GM18502 (cell line): Measurements from ENCODE around the gene FAM114A1.
"Not testable (repeated sequence)": the region's sequence is repeated elsewhere in the genome, so short reads cannot be mapped to it uniquely, and the experiment has no call there.

ENCODE experiments used
- ATAC-seq: cut with Tn5 transposase; IDR thresholded peaks from one replicate; pipeline ENCODE4 v1.9.1; 2021; ENCODE audit warnings: mild to moderate bottlenecking; ENCODE audit not compliant: unreplicated experiment, poor library complexity

The FAM114A1 gene

DNA sequence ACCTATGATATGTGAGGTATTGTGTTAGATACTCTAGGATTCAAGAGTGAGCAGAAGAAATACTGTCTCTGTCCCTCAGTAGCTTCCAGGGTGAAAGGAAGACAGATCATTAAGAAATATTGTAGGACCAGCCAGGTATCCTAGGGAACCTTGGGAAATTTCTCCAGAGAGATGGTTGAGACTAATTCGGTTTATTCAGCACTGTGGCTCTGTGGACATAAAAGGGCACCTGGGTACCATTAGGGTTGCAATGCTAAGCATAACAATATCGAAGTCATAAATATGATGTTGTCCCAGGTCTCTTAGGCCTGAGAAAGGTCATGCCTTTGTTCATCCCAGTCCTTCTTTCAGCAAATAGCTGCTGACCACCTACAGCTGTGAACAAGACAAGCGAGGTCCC lies 61.0 kb downstream of the FAM114A1 start:
- no peak for ATAC-seq

DNA sequence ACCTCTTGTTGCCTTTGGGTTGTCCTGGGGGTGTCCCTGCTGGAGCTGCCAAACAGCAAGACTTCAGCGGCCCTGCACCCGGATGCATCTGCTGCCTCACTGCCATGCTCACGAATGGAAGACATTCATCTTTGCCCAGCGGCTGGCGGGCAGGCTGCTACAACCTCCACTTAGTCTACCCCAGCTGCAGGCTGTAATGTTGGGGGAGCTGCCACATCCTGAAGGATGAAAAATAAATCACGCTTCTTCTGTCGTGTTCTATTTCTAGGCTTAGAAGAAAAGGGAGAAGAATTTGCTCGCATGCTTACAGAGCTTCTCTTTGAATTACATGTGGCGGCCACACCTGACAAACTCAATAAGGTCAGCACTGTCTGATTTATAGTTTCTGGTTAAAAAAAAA lies 61.4 kb downstream of the FAM114A1 start:
- no peak for ATAC-seq

DNA sequence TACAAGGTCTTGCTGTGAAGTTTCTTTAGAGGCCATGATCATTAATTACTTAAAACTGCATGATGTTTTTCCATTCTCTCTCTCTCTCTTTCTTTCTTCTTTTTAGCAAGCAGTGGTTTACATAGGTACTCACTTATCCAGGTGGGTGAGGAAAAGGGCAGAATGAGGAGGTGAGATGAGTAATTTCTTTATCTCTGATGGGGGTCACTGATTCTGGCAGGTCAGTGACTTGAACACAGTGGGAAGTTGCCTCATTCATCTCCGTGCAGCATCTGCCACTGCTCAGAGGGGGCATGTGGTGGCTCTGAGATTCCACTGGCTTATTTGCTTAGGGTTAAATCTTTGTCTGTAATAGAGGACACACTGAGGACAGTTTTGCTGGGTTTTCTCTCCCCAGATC lies 62.6 kb downstream of the FAM114A1 start:
- ATAC-seq = peak; percentile 58

DNA sequence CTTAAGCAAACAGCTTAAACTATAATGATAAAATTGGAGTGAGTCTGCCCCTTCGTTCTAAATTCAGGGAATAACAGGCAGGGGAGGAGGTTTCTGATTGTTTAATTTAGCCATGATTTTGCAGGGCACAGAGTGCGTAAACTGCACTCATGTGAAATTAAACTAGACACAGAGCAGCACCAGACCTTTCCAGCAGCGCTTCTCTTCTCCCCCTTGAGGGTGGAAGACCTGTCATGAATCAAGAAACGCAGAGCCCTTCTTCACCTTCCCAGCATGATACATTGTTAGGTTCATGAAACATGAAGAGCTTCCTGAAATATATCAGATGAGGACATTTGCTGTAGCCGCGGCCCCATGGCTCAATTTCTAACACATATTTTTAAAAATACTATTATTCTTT lies 63.1 kb downstream of the FAM114A1 start:
- no peak for ATAC-seq

DNA sequence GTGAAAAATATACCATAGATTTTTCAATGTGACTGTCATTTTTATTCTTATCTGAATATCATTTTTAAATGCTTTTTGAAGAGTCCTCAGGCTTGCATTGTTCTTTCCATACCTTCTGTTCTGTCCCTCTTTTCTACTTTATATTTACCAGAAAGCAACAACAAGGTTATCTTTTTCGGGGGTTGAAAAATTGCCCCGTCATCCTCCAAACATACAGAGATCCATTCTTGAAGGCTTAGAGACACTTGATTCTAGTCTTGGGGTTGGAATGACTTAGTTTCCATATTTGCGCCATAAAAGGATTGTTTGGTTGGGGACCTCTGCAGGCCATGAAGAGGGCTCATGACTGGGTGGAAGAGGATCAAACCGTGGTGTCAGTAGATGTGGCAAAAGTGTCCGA lies 63.5 kb downstream of the FAM114A1 start:
- no peak for ATAC-seq

DNA sequence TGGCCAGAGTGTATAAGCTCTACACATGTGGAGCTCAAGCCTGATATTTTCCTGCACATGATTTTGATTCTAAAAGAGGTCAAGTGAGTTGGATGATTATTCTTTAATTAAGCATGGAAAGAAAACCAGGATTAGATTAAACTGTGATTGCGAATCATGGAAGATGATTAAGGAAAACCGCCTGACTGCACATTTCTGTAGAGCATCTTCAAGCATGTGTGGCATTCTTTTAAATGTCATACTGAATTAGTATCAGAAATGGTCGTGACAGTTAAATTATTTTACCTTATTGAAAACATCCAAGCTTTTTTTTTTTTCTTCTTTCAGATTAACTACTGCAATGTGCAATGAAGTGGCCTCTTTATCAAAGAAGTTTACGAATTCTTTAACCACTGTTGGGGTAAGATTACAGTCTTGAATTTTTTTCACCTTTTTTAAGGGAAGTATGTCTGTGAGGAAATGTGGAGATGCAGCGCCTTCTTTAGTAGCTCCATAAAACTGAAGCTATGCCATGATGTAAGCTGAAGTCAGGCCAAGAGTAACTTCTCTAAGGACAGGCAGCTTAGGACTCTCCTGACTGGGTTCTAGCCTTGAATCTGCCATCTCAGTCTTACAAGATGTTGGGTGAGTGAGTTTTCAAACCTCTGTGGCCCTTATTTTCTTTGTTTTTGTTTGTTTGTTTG lies 67.9 kb downstream of the FAM114A1 start:
- ATAC-seq = no peak

DNA sequence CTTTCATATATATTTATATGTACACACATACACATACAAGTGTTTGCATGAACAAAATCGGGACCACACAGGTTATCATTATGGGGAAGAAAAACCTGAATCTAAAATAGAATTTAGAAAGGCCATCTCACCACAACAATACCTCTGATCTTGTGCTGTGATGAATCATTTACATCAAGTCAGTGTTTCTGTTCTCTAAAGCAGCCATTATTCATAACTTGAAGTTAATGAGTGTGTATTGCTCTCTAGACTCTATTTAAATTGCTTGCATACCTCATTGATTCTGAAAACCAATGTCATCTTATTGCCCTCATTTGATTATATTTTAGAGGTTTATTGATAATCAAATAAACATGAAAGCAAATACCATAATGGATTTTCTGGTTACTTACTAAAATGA lies 71.6 kb downstream of the FAM114A1 start:
- peak; percentile 95 for ATAC-seq

DNA sequence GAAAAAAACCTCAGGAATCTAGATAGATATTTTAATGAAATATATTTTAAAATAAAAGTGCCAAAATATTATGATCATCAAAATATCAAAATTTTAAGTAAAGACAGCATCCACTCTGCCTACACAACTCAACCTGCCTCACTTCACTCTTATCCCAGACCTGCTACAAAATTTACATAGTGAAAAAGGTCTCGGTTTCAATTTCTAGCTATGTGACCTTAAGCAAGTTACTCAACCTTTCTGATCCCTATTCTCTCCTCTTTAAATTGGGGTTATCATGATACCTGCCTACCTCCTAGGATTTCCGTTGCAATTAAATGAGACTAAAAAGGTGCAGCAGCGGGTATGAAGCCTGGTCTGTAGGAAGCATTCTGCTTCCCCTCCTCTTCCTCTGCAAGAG lies 72.9 kb downstream of the FAM114A1 start:
- ATAC-seq = no peak

DNA sequence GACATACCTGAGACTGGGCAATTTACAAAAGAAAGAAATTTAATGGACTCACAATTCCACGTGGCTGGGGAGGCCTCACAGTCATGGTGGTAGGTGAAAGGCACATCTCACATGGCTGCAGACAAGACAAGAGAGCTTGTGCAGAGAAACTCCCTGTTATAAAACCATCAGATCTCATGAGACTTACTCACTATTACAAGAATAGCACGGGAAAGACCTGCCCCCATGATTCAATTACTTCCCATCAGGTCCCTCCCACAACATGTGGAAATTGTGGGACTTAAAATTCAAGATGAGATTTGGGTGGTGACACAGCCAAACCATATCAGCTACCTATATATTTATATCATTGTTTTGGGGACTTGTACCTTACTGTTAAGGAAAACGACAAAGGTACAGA lies 74.3 kb downstream of the FAM114A1 start:
- ATAC-seq = not testable (repeated sequence)

DNA sequence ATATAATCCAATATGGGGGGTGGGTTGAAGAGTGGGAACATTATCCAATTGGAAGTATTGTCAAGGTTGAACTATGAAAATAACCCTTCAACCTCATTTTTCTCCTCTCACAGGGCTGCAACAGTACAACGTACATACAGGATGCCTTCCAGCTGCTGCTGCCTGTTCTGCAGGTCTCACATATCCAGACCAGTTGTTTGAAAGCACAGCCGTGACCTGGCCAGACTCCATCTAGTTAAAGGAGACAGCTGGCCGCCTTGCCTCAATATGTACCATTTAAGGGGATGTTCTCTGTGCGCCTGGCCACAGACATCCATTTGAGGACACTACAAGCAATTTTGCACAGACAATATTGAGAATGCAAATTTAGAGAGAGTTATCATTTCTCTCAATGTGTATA lies 75.7 kb downstream of the FAM114A1 start:
- no peak for ATAC-seq

DNA sequence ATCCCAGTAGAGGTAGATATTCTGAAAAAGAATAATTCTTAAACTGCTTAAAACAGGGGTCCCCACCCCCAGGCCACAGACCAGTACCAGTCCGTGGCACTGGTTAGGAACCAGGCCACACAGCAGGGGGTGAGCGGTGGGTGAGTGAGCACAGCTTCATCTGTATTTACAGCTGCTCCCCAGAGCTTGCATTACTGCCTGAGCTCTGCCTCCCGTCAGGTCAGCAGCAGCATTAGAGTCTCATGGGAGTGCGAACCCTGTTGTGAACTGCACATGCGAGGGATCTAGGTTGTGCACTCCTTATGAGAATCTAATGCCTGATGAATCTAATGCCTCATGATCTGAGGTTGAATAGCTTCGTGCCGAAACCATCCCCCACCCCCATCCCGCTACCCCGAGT lies 76.8 kb downstream of the FAM114A1 start:
- ATAC-seq = no peak

DNA sequence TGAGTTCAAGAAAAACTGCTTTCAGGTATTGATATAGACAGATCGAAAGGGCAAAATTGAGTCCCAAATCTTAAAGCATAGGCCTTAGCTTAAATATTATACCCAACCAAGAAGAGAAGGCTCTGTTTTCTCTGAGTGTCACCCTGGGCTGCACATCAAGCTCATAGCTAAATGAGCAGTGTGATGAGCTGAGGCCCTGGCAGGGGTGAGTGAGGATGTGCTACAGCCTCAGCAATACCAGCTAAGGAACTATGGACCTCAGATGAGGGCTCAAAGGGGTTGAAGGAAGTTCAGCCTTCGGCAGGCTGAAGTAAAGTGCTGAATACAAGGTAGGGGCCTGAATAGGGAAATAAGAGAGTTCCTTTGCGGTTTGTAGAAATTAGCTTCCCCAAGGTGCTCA lies 79.3 kb downstream of the FAM114A1 start:
- no peak for ATAC-seq

DNA sequence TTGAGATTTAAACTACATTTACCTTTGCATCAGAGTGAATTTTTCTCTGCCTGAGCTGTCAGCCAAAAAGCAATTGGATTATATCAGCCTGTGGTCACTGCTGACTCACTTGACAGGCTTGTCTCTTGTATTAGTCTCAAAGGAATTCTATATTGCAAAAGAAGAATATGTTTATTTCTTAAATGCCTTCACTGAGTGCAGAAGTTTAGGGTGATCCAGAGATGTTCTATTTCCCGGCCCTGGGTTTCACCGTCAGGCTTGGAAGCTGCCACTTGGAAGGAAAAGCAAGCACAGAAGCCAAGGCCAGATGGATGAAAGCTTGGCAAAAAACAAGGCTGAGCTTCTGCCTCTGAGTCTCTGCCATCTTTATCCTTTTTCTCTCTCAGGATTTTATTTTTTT lies 80.9 kb downstream of the FAM114A1 start:
- ATAC-seq = no peak

DNA sequence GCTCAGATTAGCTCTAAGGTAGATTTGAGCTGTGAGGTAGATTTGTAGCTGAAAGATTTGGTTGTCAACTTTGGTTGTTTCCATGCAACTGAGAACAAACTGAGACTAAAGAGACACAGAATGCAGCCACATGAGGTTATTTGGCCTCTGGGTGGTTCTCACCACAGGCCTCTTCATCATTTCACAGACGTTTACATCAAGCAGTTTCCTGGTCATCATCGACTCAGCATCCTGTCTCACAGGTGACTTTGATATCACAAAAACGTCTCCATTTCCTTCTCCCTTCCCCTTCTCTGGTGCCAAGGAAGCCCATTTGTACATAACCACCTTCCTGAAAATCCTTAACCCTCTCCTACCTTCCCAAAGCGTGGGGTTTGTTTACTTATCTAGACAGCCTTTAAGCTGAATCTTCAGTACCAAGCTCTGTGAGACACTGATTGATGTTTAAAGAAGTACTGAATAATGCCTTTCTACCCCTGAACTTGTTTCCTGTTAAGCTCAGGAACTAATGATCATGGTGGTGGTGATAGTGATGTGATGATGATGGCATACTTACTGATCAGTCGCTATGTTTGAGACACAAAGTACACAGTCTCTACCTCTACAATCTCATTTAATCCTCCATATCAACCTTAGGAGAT lies 81.9 kb downstream of the FAM114A1 start:
- ATAC-seq = no peak

DNA sequence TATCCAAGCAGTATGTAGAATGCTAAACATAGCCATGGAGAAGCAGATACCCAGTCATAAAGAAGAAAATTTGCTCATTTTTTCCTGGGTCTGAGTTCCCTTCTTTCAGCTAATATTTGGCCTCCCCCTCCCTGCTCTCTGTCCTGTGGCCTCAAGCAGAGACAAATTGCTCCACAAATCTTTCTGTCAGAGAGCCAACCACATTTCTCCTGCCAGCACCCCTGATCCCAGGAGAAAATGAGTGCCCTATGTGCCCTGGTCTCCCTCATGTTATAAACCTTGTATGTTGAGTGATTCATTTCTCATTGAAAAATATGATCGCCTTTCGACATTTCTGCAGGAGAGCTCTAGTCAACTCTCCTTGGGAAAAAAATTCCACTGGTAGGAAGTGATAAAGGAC lies 82.6 kb downstream of the FAM114A1 start:
- no peak for ATAC-seq

DNA sequence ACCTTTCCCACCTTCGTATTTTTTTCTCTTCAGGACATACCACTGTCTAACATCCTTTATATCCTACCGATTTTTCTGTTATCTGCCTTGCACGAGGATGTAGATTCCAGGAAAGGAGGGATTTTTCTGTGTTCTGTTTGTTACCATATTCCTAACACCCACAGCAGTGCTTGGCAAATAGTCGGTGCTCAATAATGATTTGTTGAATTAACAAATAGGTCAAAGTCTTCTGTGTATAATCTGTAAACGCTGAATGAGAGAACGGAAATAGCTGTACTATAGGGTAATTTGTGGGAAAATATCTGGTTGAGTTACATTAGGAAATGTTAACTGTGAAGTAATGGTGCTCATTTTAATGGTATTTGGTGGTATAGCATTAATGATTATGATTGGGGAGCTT lies 83.1 kb downstream of the FAM114A1 start:
- ATAC-seq = no peak

DNA sequence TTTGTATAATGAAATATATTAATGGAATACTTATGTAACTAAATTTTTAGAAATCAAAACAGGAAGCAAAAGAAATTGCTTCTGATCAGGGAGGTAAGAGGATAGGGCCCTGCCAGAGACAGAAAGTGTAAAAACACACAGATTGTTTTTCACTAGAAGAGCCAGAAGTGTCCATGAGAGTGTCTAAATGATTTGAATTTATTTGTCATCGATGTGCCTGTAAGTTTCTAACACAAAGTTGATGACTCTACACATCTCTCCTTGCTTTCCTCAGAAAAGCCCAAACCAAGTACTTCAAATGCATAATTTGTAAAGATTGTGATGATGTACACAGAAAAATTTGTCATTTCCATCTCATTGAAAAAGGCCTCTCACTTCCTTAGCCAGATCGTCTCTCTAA lies 84.0 kb downstream of the FAM114A1 start:
- ATAC-seq = no peak

DNA sequence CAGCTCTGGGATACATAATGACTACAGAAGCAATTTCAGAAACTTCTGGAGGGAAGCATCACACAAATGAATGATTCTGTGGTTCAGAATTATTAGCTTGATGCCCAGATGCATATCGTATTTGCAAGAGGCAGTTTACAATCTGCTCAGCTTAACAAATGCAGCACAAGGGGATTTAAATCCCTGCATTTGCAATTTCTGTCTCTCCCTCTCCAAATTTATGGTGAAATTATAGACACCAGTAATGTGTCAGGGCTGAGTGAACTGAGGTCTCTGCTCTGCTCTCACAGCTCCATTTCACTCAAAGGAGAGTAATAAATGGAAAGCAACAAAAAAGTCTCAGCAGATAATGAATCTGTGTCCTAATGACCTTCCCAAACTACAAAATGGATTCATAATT lies 84.4 kb downstream of the FAM114A1 start:
- no peak for ATAC-seq

DNA sequence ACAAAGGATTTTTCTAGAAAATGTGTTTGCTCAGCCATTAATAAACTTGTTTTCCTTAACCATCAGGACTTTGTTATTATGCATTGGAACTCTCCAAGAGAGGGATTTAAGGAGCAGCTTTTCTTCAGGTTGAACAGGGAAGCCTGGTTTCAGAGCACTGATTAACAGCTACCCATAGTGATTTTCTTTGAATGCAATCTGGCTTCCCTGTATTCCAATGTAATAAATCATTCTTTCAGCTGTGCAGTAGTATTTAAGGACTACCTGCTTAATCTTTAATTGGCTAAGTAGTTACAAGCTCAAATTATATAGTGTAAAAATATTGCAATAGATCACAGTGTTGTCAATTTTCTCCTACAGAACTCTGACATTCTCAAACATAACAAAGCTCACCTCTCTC lies 87.1 kb downstream of the FAM114A1 start:
- ATAC-seq = no peak

DNA sequence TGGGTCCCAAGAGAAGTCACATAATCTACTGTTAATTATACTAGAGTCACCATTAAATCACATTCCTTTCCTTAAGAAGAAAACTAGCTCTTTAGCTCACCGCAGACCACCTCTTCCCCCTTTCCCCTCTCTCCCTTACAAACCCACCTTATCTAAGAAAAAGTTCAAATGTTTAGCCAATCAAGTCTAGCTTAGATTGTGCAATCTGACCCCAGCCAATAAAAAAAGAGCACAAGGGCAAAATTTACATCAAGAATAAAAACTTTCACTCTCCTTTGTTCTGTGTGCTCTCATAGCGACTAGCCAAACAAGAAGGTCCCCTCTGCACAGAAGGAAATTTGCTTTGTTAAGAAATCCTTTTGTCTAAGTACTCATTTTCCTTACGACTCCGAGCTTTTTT lies 88.4 kb downstream of the FAM114A1 start:
- ATAC-seq = no peak

DNA sequence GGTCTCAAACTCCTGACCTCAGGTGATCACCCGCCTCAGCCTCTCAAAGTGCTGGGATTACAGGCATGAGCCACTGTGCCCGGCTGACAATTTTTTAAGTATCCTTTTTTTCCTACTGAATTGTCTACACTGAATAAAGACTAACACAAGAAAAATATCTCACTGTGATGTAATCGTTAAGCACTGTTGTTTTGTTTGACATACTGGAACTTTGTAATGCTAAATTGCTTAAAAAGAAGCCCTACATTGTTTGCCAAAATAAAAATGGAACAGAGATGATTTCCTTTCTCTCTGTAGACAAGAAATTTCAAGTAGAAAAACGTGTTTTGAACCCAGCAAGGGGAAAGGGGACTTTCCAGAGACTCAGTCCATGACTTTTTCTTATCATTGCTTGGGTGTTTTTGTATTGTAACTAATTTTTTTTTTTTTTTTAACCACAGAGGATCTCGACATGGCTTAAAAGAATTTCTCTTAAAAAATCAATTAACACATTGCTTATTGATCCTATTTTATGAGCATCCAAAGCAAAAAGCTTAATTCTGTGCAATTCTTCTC lies 89.7 kb downstream of the FAM114A1 start:
- no peak for ATAC-seq

DNA sequence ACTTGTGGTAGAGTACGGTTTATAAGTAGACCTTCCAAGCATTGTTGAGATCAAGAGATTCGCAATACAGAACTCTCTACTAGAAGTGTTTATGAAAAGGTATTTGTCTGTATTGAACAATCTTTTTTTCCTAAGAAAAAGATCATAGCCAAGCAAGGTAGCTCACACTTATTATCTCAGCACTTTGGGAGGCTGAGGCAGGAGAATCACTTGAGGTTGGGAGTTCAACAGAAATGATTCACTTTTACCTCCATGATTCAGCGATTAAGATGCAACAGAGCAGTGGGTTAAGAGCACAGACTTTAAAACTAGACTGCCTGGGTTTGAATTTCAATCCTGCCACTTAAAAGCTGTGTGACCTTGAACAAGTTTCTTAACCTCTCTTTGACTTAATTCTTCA lies 90.3 kb downstream of the FAM114A1 start:
- no peak for ATAC-seq
